IMR-90 (cell line): ENCODE data around the gene OSER1. TPM values are rescaled to one million over a fixed set of nuclear protein-coding genes. Genes with fewer than 3 reads are reported as not detected.
"Not testable (repeated sequence)": the region's sequence is repeated elsewhere in the genome, so short reads cannot be mapped to it uniquely, and the experiment has no call there.

Experiments
- ATAC-seq: fragments of 200-7000 bp; cut with Tn5 transposase; 2 replicates; pipeline ENCODE4 v1.9.1; 2020; ENCODE audit warnings: low read depth, mild to moderate bottlenecking, moderate library complexity
- BruUV-seq: library from RNA; stranded (reverse); fragments of 400-500 nt; replicated peaks from 2 replicates; lab custom pipeline; 2021; lab: Mats Ljungman, UMichigan
- CTCF ChIA-PET: fragments of 300-600 bp; formaldehyde crosslinking; extraction: SDS; loops from one replicate; lab custom pipeline; 2021; ENCODE audit warnings: antibody characterized with exemption; lab: Yijun Ruan, JAX
- POLR2A ChIA-PET: fragments of 300-600 bp; sonication (Branson Sonifier 250); formaldehyde crosslinking; loops from one replicate; lab custom pipeline; 2022; ENCODE audit warnings: antibody characterized with exemption; ENCODE audit not compliant: unreplicated experiment; lab: Charles Lee
- DNase-seq: peaks from one replicate; pipeline ENCODE4 v3.0.0; 2013
- H2AFZ ChIP-seq: replicated peaks from 2 replicates; pipeline ENCODE3; 2013; ENCODE audit warnings: low read length, mild to moderate bottlenecking; ENCODE audit not compliant: poor library complexity
- H2AK5ac ChIP-seq: 2 replicates; pipeline ENCODE4 v1.6.1; 2013; ENCODE audit warnings: low read depth, low read length, inconsistent platforms
- H2AK9ac ChIP-seq: replicated peaks from 2 replicates; pipeline ENCODE3; 2013; ENCODE audit warnings: mild to moderate bottlenecking, low read depth, low read length, moderate library complexity; ENCODE audit not compliant: poor library complexity
- H2BK120ac ChIP-seq: 2 replicates; pipeline ENCODE4 v1.6.1; 2013; ENCODE audit warnings: low read depth, low read length, inconsistent platforms
- H2BK15ac ChIP-seq: 3 replicates; pipeline ENCODE4 v1.6.1; 2013; ENCODE audit warnings: low read depth, low read length, inconsistent platforms
- H2BK20ac ChIP-seq: 2 replicates; pipeline ENCODE4 v1.6.1; 2013; ENCODE audit warnings: low read depth, mild to moderate bottlenecking, inconsistent platforms, low read length, moderate library complexity
- H2BK5ac ChIP-seq: 2 replicates; pipeline ENCODE4 v1.6.1; 2013; ENCODE audit warnings: mild to moderate bottlenecking, low read depth, low read length, inconsistent platforms; ENCODE audit not compliant: poor library complexity, severe bottlenecking
- H3K14ac ChIP-seq: replicated peaks from 2 replicates; pipeline ENCODE4 v1.6.1; 2013; ENCODE audit warnings: low read depth, low read length, inconsistent platforms
- H3K18ac ChIP-seq: 2 replicates; pipeline ENCODE4 v1.6.1; 2013; ENCODE audit warnings: low read depth, low read length, control low read depth
- H3K23ac ChIP-seq: 2 replicates; pipeline ENCODE4 v1.6.1; 2013; ENCODE audit warnings: low read depth, low read length, inconsistent platforms
- H3K27ac ChIP-seq: 2 replicates; pipeline ENCODE4 v1.5.1; 2013; ENCODE audit warnings: mild to moderate bottlenecking, control low read depth, low read length; ENCODE audit not compliant: insufficient read depth
- H3K27me3 ChIP-seq: 2 replicates; pipeline ENCODE4 v1.6.1; 2013; ENCODE audit warnings: low read length; ENCODE audit not compliant: control insufficient read depth, insufficient read depth
- H3K36me3 ChIP-seq: 2 replicates; pipeline ENCODE4 v1.6.1; 2013; ENCODE audit warnings: low read length, mixed read lengths; ENCODE audit not compliant: control insufficient read depth, insufficient read depth
- H3K4ac ChIP-seq: 2 replicates; pipeline ENCODE4 v1.6.1; 2013; ENCODE audit warnings: low read depth, low read length, inconsistent platforms
- H3K4me1 ChIP-seq: 2 replicates; pipeline ENCODE4 v1.6.1; 2013; ENCODE audit warnings: low read length, mixed read lengths; ENCODE audit not compliant: control insufficient read depth, insufficient read depth
- H3K4me2 ChIP-seq: 2 replicates; pipeline ENCODE4 v1.6.1; 2013; ENCODE audit warnings: low read depth, mild to moderate bottlenecking, control low read depth, low read length, moderate library complexity
- H3K4me3 ChIP-seq: 2 replicates; pipeline ENCODE4 v1.5.1; 2013; ENCODE audit warnings: low read depth, mild to moderate bottlenecking, control low read depth, low read length, moderate library complexity; ENCODE audit not compliant: insufficient read depth
- H3K56ac ChIP-seq: 2 replicates; pipeline ENCODE4 v1.6.1; 2013; ENCODE audit warnings: low read length, inconsistent platforms; ENCODE audit not compliant: insufficient read depth; ENCODE audit errors: extremely low read depth
- H3K79me1 ChIP-seq, 2 experiments: 2 replicates each; pipeline ENCODE4 v1.6.1; 2013; ENCODE audit warnings: low read length in 2 of 2, inconsistent platforms in 1 of 2, low read depth in 1 of 2
- H3K9ac ChIP-seq: 2 replicates; pipeline ENCODE4 v1.6.1; 2013; ENCODE audit warnings: low read depth, low read length, control low read depth
- H3K9me1 ChIP-seq: 2 replicates; pipeline ENCODE4 v1.6.1; 2013; ENCODE audit warnings: low read length, inconsistent platforms; ENCODE audit not compliant: insufficient read depth
- H3K9me3 ChIP-seq: 2 replicates; pipeline ENCODE4 v1.6.1; 2013; ENCODE audit warnings: low read length; ENCODE audit not compliant: control insufficient read depth, insufficient read depth
- H4K20me1 ChIP-seq: 2 replicates; pipeline ENCODE4 v1.6.1; 2013; ENCODE audit warnings: low read length, inconsistent platforms; ENCODE audit not compliant: insufficient read depth
- H4K5ac ChIP-seq: 2 replicates; pipeline ENCODE4 v1.6.1; 2013; ENCODE audit warnings: mild to moderate bottlenecking, low read depth, low read length, control low read depth
- H4K8ac ChIP-seq, 2 experiments: 2 replicates each; pipeline ENCODE4 v1.6.1; 2013; ENCODE audit warnings: low read depth in 2 of 2, low read length in 2 of 2, control low read depth in 1 of 2, inconsistent platforms in 1 of 2
- H4K91ac ChIP-seq: 2 replicates; pipeline ENCODE4 v1.6.1; 2013; ENCODE audit warnings: low read depth, low read length, inconsistent platforms; ENCODE audit not compliant: insufficient read depth
- BHLHE40 ChIP-seq: fragments of 150-350 bp; IDR thresholded peaks from 2 replicates; pipeline ENCODE4 v1.6.1; 2016; ENCODE audit warnings: mild to moderate bottlenecking, low read depth, low read length
- MAFK ChIP-seq: IDR thresholded peaks from 2 replicates; pipeline ENCODE4 v1.6.1; 2012; ENCODE audit warnings: low read depth, low read length, improper control_type of control experiment
- MAZ ChIP-seq: IDR thresholded peaks from 2 replicates; pipeline ENCODE4 v1.6.1; 2012; ENCODE audit warnings: low read depth, mild to moderate bottlenecking, low read length, improper control_type of control experiment, moderate library complexity, borderline replicate concordance
- MXI1 ChIP-seq: IDR thresholded peaks from 2 replicates; pipeline ENCODE4 v1.6.1; 2012; ENCODE audit warnings: low read depth, mild to moderate bottlenecking, low read length, moderate library complexity, borderline replicate concordance
- NFE2L2 ChIP-seq: fragments of 150-350 bp; IDR thresholded peaks from 2 replicates; pipeline ENCODE4 v1.6.1; 2016; ENCODE audit warnings: low read depth, mild to moderate bottlenecking, low read length
- POLR2A ChIP-seq: IDR thresholded peaks from 2 replicates; pipeline ENCODE4 v1.6.1; 2012; ENCODE audit warnings: mild to moderate bottlenecking, low read depth, low read length
- RAD21 ChIP-seq: IDR thresholded peaks from 2 replicates; pipeline ENCODE4 v1.6.1; 2012; ENCODE audit warnings: low read length, improper control_type of control experiment
- RFX5 ChIP-seq: IDR thresholded peaks from 2 replicates; pipeline ENCODE4 v1.8.0; 2012; ENCODE audit warnings: low read depth, mild to moderate bottlenecking, low read length, moderate library complexity
- SMC3 ChIP-seq: fragments of 150-350 bp; IDR thresholded peaks from 2 replicates; pipeline ENCODE4 v1.6.1; 2016; ENCODE audit warnings: low read depth, mild to moderate bottlenecking, antibody characterized with exemption, low read length, moderate library complexity
- WGBS, 2 experiments: methylation state at CpG; one replicate each; pipeline versions ENCODE4 v1.1.5 to v1.1.7; 2013; ENCODE audit warnings: missing lambda C conversion rate in 2 of 2; ENCODE audit not compliant: insufficient read length in 1 of 2; ENCODE audit errors: extremely low coverage in 2 of 2; 5-methylcytosine and 5-hydroxymethylcytosine counted together
- dilution Hi-C: fragments of 300-500 bp; cut with HindIII; formaldehyde crosslinking; loops from one replicate; pipeline ENCODE4 v1.14.3; 2018; ENCODE audit warnings: low sequenced_read_pairs; ENCODE audit not compliant: unreplicated experiment
- in situ Hi-C: fragments of 300-500 bp; cut with MboI; formaldehyde crosslinking; loops from 3 replicates; pipeline ENCODE4 v1.14.3; 2019; ENCODE audit warnings: low sequenced_read_pairs, inconsistent platforms, mixed read lengths
- intact Hi-C: fragments of 100-400 bp; cut with micrococcal nuclease; formaldehyde crosslinking; loops from 2 replicates; pipeline ENCODE4 v1.10.0; 2022
- polyA plus RNA-seq, 3 experiments: library from polyadenylated mRNA; depleted of rRNA; stranded (reverse); fragments of >200 nt; gene quantifications; 2 replicates each; pipeline ENCODE4 v1.2.3, GENCODE V29; 2012; ENCODE audit warnings: low replicate concordance in 1 of 3
- total RNA-seq: library from RNA; depleted of rRNA; stranded (reverse); fragments of >200 nt; gene quantifications from 2 replicates; pipeline ENCODE4 v1.2.3, GENCODE V29; 2012

Gene OSER1
- total and polyA plus RNA-seq, 2 of the 4 experiments (the other 2 are of a cell fraction): 32.6 to 70.6 TPM

DNA sequence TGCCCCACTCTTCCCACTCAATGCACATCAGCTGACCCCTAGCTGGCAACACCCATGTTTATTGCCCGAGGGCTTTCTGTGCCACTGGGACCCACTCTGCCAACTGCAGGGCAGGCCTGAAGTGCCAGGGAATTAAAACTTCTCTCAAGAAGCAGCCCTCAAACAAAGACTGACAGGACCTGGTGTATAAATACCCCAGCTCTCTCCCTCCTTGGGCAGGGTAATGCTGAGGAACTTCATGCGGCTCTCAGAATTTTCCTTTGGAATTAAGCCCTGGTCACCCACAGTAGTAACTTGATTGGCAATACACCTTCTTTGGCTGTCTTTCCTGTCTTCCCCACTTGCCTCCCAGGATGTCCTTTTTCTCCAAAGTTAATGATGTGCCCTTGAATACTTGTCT is 31.2 kb upstream of the OSER1 start:
- Histone ChIP-seq H2AK9ac (no peak overlapping the region), H2AFZ (no peak overlapping the region), H3K79me1 (no peaks in the 10 kb centered on the region), H4K20me1 (no peaks in the 10 kb centered on the region), H4K91ac (no peak overlapping the region), H4K8ac (no peak overlapping the region), H3K18ac (no peak overlapping the region), H3K56ac (no peak overlapping the region), H3K4me3 (no peak overlapping the region), H3K27ac (no peak overlapping the region), H3K27me3 (peaks cover 29% of the 10 kb centered on the region), H3K4ac (no peak overlapping the region), H3K4me1 (no peaks in the 10 kb centered on the region), H3K9me1 (no peaks in the 10 kb centered on the region), H3K9me3 (peaks cover 2% of the 10 kb centered on the region; the same call in 1 of the 2 replicates), H2AK5ac (no peak overlapping the region), H3K14ac (no peak overlapping the region), H2BK120ac (no peak overlapping the region), H3K36me3 (no peaks in the 10 kb centered on the region), H4K5ac (no peak overlapping the region), H3K9ac (no peak overlapping the region), H2BK5ac (no peak overlapping the region), H3K23ac (no peak overlapping the region), H3K4me2 (no peak overlapping the region), H2BK20ac (no peak overlapping the region), H2BK15ac (no peak overlapping the region)
- intact Hi-C loops: no loop called here
- POLR2A ChIA-PET: no interaction called here
- ATAC-seq (no peak), DNase-seq (no peak)
- WGBS, 2 experiments: no CpG with 5 or more reads among the region's 2 CpGs
- no TSS peak for BruUV-seq
- CTCF ChIA-PET: no interaction called here
- in situ Hi-C loops: no loop called here
- no peak for TF ChIP-seq RFX5
- TF ChIP-seq POLR2A: no peak
- no peak for TF ChIP-seq MAZ
- TF ChIP-seq MAFK: no peak
- no peak for TF ChIP-seq MXI1
- no peak for TF ChIP-seq BHLHE40
- no peak for TF ChIP-seq SMC3
- no peak for TF ChIP-seq NFE2L2
- no peak for TF ChIP-seq RAD21
- dilution Hi-C loops: no loop called here

- H2AK5ac ChIP-seq, dilution Hi-C loops, H4K5ac ChIP-seq, H3K9me1 ChIP-seq, H2BK120ac ChIP-seq, DNase-seq, H4K20me1 ChIP-seq, H3K23ac ChIP-seq, ATAC-seq, H3K79me1 ChIP-seq, BruUV-seq, H4K91ac ChIP-seq, H3K4me1 ChIP-seq, H3K56ac ChIP-seq, H4K8ac ChIP-seq, H2AK9ac ChIP-seq, intact Hi-C loops, H3K9ac ChIP-seq, H3K36me3 ChIP-seq, CTCF ChIA-PET, H3K14ac ChIP-seq, in situ Hi-C loops, H3K9me3 ChIP-seq, H3K27ac ChIP-seq, H3K18ac ChIP-seq, H2AFZ ChIP-seq, H3K4me3 ChIP-seq, POLR2A ChIA-PET, H3K4me2 ChIP-seq, H2BK20ac ChIP-seq, H2BK5ac ChIP-seq, H3K4ac ChIP-seq, H2BK15ac ChIP-seq: not testable (repeated sequence)
- peaks cover 11% of the 10 kb centered on the region for H3K27me3 ChIP-seq
- no CpG with 5 or more reads among the region's 2 CpGs for WGBS, 2 experiments
Measured at GRCh38 chr20:44236840-44237239, 26.3 kb upstream of the OSER1 start.
